ENCODE results near the gene MCM5.

MCM5 gene

GRCh38 chr22:35418088-35418487 lies 18.1 kb downstream of the MCM5 start:
- H3K27ac ChIP-seq = no peak overlapping the region
- TF ChIP-seq CTCF (conservative IDR thresholded peaks at IDR 0.05) (no peak), ZFX (IDR thresholded peaks at IDR 0.05) (no peak)

DNA sequence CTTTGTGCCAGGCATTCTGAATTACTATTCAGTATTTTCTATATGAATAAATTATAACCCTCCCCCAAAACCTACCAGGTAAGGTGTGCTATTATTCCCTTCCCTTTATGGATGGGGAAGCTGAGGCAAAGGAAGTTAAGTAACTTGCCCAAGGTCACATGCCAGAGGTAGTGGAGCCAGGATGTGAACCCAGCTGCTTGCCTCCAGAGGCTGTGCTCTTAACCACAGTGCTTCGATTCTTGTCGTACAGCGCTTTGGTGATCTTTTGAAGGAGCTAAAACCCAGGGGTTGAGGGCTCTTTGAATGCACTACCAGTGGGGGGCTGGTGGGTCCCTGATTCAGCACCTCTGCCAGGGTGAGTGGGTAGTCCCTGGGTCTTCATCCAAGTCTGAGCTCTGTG lies 18.8 kb downstream of the MCM5 start:
- H3K27ac ChIP-seq = no peak overlapping the region
- TF ChIP-seq CTCF (conservative IDR thresholded peaks at IDR 0.05) (no peak), ZFX (IDR thresholded peaks at IDR 0.05) (no peak)

- no peak for TF ChIP-seq CTCF (conservative IDR thresholded peaks at IDR 0.05)
- no peak for TF ChIP-seq ZFX (IDR thresholded peaks at IDR 0.05)
- H3K27ac ChIP-seq = no peak overlapping the region
These were observed 19.8 kb downstream of the MCM5 start for GRCh38 chr22:35419756-35420155.

- no peak for TF ChIP-seq ZFX (IDR thresholded peaks at IDR 0.05)
- no peak for TF ChIP-seq CTCF (conservative IDR thresholded peaks at IDR 0.05)
These were observed 21.2 kb downstream of the MCM5 start for GRCh38 chr22:35421121-35421520.

DNA sequence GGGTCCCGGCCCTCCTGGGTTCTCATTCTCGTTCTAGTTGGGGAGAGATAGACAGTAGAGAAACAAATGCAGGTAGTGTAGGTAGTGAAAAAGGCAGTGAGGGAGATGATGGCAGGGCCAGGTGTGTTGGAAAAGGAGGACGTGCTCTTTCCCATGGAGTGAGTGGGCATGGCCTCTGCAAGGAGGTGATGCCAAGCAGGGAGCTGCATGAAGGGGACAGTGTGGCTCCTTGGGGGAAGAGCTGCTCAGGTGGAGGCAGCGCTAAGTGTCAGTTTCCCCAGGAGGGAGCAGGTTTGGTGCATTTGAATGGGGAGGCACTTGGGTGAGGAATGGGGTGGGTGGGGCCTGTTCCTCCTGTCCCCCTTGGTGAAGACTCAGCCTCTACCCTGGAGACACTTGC lies 22.2 kb downstream of the MCM5 start:
- TF ChIP-seq CTCF (conservative IDR thresholded peaks at IDR 0.05) (no peak), ZFX (IDR thresholded peaks at IDR 0.05) (no peak)
- H3K27ac ChIP-seq = no peak overlapping the region

More at GRCh38 chr22:35421121-35421520, 21.2 kb downstream of the MCM5 start:
- no peak overlapping the region for H3K27ac ChIP-seq

DNA sequence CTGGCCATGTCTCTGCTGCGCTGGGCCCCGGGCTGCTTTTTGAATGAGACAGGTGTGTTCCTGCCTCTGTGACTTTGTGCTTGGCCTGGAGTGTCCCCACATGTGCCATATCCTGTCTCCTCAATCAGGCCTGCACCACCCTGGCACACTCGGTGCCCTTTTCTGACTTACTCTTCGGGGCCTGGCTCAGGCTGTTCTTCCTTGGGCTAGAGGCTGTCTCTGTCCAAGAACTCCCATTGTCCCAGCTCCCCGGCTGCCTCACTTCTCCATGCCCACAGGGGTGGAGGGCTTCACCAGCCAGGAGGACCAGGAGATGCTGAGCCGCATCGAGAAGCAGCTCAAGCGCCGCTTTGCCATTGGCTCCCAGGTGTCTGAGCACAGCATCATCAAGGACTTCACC lies 23.0 kb downstream of the MCM5 start:
- TF ChIP-seq ZFX (IDR thresholded peaks at IDR 0.05) (no peak), CTCF (conservative IDR thresholded peaks at IDR 0.05) (no peak)
- H3K27ac ChIP-seq = no peak overlapping the region

DNA sequence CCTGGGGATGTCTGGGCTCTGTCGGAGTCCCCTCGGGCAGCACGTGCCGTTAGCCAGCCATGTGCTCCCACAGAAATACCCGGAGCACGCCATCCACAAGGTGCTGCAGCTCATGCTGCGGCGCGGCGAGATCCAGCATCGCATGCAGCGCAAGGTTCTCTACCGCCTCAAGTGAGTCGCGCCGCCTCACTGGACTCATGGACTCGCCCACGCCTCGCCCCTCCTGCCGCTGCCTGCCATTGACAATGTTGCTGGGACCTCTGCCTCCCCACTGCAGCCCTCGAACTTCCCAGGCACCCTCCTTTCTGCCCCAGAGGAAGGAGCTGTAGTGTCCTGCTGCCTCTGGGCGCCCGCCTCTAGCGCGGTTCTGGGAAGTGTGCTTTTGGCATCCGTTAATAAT lies 24.1 kb downstream of the MCM5 start:
- no peak for TF ChIP-seq ZFX (IDR thresholded peaks at IDR 0.05)
- TF ChIP-seq CTCF (conservative IDR thresholded peaks at IDR 0.05) = no peak
- no peak overlapping the region for H3K27ac ChIP-seq

Data from C4-2B (cell line).